NCI-H345 treated with DMSO at 0.1 percent for 48 hours (cell line): ENCODE measurements around the gene IRF5.

Experiments
- DNase-seq: peaks from one replicate; lab custom pipeline; 2025; ENCODE audit not compliant: unreplicated experiment; lab: John Stamatoyannopoulos, UW

Gene IRF5, protein sequence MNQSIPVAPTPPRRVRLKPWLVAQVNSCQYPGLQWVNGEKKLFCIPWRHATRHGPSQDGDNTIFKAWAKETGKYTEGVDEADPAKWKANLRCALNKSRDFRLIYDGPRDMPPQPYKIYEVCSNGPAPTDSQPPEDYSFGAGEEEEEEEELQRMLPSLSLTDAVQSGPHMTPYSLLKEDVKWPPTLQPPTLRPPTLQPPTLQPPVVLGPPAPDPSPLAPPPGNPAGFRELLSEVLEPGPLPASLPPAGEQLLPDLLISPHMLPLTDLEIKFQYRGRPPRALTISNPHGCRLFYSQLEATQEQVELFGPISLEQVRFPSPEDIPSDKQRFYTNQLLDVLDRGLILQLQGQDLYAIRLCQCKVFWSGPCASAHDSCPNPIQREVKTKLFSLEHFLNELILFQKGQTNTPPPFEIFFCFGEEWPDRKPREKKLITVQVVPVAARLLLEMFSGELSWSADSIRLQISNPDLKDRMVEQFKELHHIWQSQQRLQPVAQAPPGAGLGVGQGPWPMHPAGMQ

DNA sequence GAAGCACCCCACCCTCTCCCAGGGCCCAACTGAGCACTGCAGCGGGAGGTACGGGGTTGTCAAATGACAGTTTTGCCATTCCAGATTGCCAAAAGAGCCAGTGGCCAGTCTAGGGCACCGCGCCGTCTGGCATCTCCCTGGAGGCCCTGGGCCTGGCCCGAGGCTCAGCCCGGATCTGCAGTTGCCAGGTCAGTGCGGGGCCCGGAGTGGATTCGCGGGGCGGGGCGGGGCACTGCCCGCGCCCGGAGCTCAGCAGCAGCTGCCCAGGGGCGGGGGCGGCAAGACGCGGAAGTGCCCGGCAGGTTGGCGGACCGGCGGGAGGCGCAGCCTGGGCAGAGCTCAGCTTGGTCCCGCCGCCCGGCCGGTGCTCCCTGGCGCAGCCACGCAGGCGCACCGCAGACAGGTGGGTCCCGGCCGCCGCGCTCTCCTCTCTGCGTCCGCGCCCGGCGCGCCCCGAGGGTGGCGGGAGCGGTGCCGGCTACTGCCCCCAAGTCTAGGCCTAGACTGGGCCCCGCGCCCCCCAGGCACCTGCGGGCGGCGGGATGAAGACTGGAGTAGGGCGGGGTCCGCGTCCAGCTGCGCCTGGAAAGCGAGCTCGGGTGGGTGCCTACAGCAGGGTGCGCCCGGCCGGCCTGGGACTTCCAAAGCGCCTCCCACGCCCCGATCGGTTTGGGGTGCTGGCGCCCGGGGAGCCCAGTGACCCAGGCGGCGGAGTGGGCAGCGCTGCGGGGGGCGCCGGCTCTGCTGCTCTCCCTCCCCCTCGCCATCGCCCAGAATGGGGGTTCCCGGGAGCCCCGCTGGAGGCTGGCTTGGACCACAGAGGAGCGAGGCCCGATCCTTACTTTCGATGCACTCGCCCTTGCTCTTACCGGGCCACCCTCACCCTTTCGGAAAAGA lies at the start of gene IRF5:
TSS of gene IRF5 (plus strand) at position 281 of the 897 bp plus-strand sequence. CDS start 4,155 bp downstream, outside the sequence.
- DNase-seq = no peak

DNA sequence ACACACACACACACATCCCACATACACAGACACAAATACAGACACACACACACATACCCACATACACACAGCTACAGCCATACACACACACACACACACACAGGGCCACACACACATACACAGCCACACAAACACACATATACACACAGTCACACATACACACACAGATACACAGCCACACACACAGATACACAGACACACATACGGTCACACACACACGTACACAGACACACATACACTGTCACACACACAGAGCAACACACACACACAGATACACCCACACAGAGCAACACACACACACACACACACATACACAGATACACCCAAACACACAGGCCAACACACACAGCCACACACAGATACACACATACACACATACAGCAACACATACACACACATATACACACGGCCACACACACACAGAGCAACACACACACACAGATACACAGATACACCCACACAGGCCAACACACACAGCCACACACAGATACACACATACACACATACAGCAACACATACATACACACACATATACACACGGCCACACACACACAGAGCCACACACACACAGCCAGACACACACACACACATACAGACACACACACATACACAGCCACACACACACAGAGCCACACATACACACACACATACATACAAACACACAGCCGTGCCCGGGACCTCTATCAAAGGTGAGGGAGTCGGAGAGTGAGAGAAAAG lies 49.5 kb upstream of the IRF5 start:
- no peak for DNase-seq

DNA sequence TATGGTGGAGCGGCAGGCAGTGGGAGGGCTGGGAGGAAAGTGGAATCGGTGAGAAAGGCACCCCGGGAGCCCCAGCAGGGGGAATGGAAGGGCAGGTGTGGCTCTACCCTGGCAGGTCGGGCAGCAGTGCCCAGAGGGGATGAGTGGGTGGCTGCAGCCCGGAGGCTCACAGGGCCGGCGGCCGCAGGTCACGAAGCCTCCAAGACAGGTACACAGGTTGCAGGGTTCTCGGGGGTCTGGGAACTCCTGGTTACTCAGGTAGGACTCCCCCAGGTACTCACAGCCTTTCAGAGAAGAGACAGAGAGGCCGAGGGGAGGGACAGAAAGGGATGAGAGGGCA lies 49.0 kb upstream of the IRF5 start:
- DNase-seq = peak; percentile 40

DNA sequence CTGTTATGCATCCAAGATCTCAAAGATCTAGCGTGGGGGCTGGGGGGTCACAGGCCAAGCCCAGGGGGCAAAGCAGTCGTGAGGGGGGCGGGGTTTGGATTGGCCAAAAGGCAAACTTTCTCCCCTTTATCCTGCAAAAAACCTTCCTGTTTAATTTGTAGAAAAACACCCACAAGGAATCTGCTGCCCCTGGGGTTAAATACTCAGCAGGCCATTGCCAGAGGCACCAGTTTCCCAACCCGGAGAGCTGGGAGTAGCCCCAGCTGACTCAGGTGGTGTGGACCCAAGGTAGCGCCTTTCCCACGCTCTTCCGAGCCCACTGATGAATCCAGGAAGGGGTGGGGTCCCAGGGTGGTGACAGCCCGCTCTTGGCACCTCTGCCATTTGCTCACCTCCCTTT lies 48.6 kb upstream of the IRF5 start:
- no peak for DNase-seq

DNA sequence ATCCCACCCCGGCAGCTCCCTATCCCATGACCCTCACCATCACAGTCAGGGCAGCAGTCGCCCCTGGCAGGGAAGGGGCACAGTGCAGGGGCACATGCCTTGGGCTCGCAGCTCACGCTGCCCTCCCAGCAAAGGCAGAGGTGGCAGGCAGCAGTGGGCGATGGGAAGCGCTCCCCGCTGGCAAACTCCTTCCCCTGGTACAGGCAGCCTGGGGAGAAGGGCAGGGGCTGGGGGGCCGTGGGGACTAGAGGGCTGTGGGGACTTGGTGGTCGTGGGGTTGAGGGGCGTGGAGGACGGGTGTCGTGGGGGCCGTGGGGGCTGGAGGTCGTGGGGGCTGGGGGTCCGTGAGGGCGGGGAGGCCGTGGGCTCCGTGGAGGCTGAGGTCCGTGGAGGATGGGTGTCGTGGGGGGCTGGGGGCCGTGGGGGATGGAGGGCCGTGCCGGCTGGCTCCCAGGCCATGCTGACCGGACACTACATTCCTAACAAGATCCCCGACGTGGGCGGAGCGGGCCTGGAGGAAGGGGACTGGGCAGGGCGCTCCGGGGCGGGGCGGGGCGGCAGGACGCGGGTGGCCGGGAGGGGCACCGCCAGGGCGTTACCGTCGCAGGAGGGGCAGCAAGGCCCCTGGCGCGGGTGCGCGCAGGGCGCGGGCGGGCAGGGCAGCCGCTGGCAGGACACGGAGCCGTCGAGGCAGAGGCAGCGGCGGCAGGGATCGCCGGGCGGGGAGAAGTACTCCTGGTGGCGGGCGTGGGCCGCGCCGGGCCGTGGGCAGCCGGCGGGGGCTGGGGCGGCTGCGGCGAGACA lies 47.2 kb upstream of the IRF5 start:
- no peak for DNase-seq

DNA sequence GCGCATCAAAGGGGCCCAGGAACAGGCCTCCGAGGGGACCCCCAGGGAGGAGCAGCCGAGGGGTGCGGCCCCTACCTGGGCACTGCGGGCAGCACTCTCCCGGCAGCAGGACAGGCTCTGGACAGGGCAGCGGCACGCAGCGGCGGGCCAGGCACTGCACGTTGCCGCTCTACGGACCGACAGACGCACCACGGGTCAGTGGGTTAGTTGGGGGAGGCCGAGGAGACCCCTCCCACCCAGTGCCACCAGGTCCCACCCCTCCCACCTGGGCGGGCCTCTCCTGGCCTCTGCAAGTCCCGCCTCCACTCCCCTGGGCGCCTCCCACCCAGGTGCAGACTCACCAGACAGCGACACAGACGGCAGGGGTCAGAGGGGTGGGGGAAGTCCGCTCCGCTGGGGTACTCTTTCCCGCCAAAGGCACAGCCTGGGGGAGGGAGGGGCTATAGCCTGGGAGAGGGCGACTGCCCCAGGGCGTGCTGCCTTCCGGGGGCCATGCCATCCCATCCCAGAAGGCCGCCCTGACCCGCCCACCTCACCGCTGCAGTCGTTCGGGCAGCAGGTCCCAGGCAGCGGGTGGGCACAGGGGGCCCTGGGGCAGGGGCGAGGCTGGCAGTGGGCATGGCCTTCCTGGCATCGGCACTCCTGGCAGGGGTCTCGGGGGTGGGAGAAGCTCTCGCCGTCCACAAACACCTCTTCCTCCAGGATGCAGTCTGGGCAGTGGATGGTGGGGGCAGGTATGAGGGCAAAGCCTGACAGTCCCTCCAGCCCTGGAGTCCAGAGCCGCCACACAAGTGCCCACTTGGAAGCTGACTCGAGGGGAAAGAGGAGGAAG lies 46.4 kb upstream of the IRF5 start:
- peak; percentile 16 for DNase-seq

DNA sequence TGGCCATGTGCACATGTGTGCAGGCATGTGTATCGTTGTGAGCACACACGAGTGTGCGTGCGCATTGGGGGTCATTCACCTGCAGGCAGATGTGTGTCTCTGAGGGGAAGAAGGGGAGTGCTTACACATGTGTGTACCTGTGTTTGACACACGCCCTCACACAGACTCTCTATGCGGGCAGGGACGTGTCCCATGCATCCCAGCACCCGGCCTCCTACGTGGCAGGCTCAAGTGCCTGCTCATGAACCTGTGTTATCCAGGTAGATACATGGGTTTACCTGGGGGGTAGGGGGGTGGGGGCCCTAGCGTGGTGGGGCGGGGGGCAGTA lies 45.8 kb upstream of the IRF5 start:
- DNase-seq = no peak

DNA sequence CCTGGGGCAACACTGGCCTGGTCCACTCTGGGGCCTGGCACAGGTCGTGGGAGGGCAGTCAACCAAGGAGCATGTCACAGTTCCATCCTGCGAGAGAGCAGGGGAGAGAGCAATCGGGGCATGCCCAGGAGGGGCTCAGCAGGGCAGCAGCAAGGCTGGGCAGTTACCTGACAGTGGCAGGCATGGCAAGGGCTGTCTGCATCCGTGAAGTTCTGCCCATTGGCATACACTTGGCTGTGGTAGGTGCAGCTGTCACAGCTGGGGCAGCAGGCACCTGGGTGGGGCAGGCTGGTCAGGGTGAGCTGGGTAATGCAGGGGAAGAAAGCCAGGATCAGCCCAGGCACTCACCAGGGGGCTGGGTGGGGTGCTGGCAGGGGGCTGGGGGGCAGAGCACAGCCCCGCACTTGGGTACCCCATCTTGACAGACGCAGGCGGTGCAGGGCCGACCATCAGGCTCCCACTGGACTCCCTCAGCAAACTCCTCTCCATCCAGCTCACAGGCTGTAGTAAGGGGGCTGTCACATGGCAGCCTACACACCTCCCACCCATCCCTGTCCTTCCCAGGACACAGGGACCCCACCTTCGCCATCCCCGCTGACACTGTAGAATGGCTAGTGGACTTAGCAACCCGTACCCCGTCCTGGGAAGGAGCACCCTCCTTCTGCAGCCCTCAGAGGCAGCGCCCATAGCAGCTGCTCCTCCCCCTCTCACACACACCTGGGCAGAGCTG lies 45.0 kb upstream of the IRF5 start:
- DNase-seq = no peak

DNA sequence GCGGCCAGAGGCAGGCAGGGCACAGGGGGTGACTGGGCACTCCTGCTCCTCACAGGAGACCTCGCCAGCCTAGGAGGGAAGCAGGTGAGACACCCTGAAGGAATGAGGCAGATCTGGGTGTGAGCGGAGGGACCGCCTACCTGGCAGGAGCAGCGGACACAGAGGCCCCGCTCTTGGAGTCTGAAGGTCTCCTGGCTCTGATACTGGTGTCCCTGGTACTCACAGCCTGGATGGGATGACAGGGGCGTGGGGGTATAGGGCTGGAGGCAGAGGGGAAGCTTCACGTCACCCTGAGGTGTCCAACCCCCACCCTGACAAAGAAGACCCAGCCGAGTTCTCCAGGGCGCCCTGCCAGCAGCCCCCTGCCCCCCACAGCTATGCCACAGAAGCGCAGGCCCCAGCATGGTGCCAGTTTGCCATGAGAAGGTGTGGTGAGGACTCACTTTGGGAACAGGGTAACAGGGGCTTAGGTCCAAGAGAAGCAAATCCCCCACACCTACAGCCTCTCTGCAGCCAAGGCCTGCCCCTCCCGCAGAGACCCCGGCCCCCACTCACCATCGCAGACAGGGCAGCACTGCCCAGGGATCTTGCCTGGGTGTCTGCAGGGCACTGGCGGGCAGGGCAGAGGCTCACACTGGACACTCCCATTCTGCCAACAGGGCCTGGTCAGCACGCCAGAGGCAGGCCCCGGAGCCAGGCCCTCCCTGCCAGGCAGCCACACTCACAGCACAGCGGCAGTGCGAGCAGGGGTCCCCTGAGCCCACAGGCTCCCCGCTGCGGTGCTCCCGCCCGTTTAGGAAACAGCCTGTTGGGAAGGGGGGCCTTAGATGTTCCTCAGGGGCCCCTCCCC lies 44.3 kb upstream of the IRF5 start:
- no peak for DNase-seq

DNA sequence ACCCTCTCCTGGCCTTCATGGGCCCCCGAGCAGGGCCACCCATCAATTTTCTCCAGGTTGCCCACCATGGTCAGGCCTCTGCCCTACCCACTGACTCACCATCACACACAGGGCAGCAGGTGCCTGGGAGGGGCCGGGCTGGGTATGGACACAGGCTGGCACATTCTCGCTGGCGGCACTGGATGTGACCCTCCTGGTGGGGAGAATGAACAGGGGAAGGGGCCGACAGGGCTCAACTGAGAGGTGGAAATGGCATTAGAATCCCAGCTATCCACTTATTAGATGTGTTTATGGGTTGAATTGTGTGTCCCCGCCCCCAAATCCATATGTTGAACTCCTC lies 43.7 kb upstream of the IRF5 start:
- DNase-seq = no peak

DNA sequence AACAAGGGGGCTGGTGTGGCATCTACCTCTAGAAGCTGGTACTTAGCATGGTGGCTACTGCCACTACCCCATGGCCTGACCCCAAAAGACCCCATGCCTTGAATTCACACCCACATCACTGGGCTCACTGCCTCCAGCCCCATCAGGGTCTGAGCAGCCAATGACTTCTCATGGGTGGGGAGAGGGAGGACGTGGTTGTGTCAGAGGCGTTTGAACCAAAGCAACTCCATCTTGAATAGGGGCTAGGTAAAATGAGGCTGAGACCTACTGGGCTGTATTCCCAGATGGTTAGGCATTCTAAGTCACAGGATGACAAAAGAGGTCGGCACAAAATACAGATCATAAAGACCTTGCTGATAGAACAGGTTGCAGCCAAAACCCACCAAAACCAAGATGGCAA lies 42.4 kb upstream of the IRF5 start:
- DNase-seq = no peak

DNA sequence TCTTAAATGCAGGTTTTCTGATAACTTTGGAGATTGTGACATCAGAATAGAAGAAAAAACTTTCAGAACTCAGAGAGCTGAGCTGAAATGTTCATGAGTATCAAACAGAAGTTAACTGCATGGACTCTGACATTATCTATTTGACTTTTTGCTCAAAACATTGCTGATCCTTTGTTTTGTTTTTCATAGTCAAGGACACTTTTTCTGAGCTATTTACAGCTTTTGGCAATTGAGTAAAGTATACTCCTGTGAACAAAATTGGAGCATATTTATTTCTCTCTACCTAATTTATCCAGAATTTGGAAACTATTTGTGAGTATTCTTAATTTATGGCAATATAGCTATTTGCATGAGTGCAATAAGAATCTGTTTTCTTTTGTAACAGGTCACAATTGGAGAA lies 38.3 kb upstream of the IRF5 start:
- no peak for DNase-seq

DNA sequence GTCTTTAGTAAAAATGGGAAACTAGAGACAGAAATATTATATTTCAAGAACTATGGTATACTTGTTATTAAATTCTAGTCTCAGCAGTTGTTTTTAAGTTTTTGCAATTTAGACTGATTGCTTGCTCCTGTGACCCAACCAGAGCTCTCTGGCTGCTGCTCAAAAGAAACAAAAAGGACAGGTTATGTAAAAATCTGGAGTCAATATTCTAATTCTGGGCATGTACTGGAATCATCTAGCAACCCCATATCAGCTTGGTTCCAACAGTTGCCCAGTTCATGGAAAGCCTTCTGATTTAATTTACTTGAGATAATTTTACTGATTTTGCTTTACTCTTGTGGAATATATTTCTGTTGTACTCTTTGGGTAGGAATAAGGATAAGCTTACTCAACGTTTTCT lies 37.5 kb upstream of the IRF5 start:
- DNase-seq = no peak

DNA sequence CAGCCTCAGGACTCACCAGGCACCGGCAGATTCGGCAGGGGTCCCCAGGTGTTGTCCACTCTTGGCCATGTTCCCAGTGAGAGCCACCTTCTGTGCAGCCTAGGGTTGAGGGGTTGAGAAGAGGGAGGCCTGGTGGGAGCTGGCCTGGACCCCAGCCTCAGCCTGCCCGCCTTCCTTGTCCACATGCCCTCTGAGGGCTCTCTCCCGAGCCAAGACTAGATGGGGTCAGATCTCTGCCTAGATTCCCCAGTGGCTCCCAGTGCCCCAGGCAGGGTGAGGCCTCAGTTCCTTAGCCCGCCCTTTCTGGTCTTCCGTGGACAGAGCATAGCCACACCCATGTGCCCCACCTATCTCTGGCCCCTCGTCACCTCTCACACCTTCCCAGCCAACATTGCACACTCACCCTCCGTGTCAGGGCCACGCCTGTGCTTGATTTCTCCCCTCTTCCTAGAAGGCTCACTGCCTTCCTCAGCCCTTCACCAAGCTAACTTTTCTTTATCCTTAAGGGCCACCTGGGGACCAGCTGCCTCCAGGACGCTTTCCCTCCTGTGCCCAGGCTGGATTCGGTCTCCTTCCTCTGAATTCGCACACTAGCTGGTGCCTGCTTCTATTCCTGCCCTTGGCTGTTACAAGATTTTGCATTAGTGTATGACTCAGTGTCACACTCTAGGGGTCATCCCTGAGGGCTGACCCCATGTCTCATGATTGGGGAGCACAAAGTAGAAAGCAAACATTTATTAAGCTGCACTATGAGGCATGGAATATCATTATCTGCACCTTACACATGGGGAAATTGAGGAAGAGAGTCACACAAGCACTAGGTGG lies 34.8 kb upstream of the IRF5 start:
- no peak for DNase-seq

DNA sequence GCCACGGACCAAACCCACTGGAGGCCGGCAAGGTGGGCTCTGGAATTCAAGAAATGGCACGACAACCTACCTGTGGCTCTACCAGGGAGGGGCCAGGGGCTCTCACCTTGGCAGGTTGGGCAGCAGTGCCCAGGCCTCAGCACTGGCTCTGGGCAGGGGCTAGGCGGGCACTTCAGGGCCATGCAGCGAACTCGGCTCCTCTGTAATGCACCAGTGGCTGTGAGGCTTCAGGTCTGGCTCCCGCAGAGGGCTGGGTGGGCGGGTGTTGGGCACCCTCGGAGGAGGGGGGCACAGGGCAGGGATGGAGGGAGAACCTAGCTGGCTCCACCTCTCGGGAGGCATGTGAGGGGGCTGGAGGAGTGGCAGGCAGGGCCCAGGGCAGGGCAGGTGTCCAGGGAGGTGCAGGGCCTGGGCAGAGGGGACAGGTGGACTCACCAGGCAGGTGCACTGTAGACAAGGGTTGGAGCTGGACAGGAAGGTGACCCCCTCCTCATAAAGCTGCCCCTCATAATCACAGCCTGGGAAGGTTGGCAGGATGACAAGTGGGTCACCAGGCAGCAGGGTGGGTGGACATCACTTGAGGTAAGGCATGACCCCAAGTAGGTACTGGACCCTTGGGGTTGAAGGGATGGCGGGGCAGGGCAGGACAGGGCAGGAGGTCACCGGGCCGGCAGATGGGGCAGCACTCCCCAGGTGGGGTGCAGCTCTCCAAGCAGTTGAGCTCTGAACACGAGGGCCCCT lies 33.9 kb upstream of the IRF5 start:
- DNase-seq = no peak

DNA sequence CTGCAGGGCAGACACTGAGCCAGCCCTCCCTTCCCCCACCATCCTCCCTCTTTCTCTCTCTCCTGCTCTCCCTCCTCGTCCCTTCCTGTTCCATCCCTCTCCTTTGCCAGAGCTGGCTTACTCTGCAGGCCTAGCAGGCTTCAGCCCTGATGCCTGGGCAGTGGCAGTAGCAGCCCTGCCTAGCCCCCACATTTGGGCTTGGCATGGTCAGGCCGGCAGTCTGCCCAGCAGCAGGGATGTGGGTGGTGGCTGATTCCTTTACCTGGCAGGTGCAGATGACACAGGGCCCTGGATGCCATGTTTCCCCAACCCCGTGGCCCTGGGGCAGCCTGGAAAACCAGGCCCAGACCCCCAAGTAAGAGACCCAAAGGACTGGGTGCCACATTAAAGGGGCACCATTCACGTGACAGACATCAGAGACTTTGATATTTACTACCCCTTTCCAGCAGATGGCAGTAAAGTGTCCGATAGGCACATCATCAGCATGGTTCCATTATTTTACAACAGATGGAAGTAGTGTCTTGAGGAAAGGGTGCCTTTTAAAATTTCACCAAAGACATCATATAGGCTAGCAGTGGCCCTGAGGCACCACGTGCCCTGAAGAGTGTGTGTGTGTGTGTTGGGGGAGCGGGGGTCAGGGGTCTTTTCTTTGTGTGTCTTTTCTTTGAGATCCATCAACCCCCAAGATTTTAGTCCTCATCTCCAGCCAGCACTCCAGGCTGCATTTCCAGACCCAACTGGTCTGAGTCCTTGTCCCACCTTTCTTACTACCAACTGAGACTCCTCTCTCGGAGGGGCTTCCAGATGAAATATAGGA lies 33.1 kb upstream of the IRF5 start:
- DNase-seq = peak; percentile 9
